T-helper 2 cell (primary cell): ENCODE measurements around the gene USP22.

Experiments
- DNase-seq, 5 experiments: peaks; one replicate each; pipeline versions ENCODE4 v3.0.0 to v3.0.0-alpha.2; 2012 to 2022

The USP22 gene

DNA sequence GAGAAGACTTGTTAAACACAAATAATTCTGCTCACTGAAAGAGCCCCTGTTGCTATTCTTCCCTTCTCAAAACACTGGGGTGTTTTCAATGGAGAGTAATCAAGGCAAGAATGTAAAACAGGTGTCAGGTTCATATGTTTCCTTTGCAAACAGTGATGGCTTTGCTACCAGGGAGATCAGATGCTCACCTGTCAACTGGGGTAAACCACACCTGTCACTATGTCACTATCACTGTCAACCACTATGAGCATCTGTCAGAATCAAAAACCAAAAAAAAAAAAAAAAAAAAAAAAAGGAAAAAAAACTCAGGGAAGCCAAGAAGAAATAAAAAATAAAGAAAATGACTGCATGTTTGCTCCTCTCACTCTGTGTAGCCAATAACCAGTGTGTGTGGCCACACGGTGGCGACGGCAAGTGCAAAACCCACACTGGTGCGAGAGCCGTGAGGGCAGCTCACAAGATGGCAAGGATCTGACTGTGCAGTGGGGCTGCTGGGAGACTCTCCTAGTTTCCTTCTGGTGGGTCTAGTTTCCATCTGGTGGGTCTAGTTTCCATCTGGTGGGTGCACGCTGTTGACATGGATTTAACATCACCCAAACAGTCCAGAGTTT is 22.7 kb downstream of the USP22 start:
- DNase-seq, result peak in 3 of 5 experiments; percentile 10 to 58 (median 37)

GRCh38 chr17:21018894-21019293 is 23.9 kb downstream of the USP22 start:
- no peak for DNase-seq

GRCh38 chr17:21017861-21018260 is 24.9 kb downstream of the USP22 start:
- DNase-seq, result no peak

DNA sequence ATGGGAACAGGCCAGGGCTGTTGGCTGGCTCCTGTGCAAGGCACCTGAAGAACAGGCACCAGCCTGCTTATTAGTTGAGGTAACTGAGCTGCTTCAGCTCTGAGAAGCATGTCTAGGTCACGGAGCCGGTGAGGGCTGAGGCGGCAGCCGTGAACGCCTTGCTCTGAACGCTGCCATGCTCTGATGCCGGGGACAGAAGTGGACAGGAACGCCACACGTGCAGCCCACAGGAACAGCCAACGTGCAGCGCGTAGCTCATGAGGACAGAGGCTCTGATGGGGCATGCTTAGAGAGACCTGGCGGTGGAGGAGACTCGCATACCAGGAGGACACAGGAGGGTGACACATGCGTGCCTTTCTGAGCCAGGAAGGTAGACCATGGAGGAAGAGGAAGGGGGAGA is 25.6 kb downstream of the USP22 start:
- DNase-seq, result no peak

GRCh38 chr17:21016826-21017225 is 26.0 kb downstream of the USP22 start:
- no peak for DNase-seq

GRCh38 chr17:21015564-21015963 is 27.2 kb downstream of the USP22 start:
- no peak for DNase-seq

DNA sequence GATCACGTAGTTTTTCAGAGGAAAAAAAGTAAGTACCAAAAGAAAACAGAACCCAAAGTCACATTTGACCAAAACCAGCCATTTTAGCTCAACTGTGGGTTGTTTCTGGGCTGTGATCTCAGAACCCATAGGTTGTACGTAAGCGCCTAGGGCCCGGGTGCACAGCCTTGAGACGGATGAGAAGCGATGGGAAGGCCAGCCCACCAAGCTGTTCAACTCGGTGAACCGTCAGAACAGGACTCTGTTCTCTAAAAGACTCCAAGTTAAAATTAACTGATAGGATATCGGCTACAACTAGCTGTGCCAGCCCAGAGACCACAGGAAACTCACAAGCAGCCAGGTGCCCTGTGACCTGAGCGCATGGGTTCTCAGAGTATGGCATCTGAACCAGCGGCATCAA is 28.3 kb downstream of the USP22 start:
- DNase-seq, result no peak

DNA sequence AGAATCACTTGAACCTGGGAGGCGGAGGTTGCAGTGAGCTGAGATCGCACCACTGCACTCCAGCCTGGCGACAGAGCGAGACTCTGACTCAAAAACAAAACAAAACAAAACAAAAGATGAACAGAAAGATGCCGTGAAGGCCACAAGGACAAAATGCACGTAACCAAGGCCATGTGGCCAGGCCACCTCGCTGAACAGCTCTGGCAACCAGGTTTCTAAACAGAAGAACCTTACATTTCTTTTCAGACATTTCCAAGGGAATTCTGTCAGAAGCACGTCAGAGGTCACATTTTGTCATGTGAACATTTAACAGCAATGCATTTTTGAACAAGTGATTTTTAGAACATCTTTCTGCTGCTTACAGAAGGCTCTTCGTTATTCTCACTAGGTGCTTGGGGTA is 28.8 kb downstream of the USP22 start:
- no peak for DNase-seq

GRCh38 chr17:21012736-21013135 is 30.1 kb downstream of the USP22 start:
- DNase-seq, result no peak

DNA sequence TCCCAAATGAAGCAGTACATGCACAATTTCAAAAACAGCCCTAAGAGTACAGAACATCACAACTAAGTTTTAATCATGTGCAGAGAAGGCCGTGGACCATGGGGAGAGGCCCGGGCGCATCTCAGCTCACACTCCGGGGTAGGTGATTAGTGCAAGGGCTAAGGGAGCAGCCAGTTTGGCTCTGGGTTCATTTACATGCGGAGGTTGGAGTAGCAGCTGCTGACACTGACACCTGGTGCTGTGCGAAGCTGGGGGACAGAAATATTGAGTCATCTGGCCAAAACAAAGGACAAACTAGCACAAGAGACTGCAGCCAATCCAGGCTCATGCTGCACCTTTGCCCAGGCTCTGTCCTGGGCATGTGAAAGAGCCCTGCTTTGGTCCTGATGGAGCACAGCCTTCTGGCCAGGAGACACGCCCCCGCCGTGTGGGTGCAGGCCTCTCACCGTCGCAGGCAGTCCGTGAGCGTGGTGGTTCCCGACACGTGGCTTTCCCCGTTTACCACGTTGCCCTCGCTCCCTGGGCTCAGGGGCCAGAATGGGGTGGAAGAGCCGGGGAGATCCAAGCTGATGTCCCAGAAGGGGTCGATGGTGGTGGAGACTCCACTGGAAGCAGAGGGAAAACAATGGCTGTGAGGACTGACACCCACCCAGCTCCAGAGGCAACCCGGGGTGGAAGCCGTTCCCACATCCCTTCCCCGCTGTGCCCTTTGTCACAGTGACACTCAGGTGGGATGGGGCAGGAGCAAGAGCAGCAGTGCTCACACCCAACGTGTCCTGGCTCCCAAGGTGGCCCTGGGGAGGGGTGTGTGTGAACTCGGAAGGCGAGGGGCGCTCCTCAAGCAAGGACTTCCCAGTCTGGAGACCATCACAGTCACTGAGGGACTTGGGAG is 31.9 kb downstream of the USP22 start:
- DNase-seq, result no peak

DNA sequence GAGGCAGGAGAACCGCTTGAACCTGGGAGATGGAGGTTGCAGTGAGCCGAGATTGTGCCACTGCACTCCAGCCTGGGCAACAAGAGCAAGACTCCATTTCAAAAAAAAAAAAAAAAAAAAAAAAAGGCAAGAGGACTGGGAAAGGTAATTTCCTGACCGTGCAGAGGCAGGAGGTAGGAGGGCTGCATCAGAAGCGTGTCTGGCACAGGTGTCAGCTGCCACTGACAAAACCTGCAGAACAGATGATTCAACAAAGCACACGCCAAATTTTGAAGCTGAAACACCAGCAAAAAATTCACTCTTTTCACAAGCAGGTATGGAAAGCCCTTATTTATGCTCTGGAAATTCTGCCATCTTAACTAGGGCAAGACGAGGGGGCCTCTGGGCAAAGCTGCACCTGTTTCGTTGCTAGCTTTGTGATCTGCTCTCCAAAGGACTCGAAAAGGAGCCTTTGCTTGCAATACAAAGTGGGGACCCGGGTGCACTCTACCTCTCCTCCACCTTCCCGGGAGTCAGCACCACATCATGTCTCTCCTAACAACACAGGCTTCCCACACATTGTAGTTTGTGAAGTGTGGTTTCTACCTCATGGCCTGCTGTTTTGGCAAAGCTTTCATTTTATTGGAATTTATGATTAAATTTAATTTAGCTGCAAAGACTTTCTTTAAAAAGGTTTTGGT is 33.7 kb downstream of the USP22 start:
- no peak for DNase-seq

- DNase-seq, result no peak
Observed at GRCh38 chr17:21008160-21008915, 34.5 kb downstream of the USP22 start.

- DNase-seq, result no peak
Observed at GRCh38 chr17:21007646-21008045, 35.2 kb downstream of the USP22 start.

- no peak for DNase-seq
Observed at GRCh38 chr17:21005803-21006202, 37.0 kb downstream of the USP22 start.

DNA sequence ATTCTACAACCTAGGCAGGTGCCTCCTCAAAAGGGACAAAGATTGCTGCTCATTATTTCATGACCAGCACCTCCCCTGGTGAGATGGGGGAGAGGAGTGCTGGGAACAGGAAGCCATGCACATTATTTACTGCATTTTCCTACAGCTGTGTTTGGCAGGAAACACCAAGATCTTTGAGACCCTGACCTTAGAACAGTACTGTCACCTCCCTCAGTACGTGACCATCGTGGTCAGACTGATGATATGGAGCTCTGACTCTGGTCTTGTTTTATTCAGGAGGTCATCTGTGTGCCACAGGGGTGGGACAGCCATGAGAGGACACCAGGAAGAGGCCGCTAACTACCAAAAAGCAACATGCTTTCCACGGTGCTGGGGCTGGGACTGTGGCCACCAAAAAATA is 37.4 kb downstream of the USP22 start:
- DNase-seq, result no peak

DNA sequence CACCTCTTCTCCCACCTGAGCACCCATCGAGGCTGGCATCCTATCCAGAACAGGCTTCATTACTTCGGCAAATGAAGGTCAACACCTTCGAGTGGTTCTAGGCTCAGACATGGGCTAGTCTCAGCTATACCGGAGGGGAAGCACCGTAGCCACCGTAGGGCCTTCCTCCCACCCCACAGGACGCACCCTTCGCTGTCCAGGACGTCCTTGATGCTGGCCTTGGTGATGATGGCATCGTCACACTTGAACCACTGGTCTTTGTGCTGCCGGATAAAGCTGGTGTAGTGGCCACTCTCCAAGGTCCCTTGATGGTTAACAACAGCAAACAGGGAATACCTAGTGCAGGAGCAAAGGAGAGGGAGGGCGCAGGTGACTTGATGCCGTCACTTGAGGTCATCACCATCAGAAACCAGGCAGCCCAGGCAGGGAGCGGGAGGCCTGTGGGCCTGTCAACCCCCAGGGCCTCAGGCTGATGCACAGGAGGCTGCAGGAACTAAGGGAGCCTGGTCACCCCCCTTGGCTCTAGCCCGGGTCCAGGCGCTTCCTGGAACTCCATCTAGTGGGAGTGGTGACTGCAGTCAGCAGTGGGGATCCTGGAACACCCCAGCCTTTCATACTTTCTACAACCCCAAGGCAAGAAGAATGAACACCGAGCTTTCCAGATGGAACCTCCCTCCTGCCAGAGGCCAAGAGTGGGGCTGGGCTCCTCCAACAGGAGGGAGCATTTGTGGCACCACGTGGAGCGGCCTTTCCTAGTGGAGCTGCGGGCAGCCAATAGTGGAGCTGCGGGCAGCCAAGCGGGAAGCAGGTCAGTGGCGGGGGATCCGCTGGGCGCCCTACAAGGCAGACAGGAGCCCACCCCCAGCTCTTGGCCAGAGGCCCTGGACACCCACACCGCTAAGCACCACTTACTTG is 38.5 kb downstream of the USP22 start:
- DNase-seq, result no peak

DNA sequence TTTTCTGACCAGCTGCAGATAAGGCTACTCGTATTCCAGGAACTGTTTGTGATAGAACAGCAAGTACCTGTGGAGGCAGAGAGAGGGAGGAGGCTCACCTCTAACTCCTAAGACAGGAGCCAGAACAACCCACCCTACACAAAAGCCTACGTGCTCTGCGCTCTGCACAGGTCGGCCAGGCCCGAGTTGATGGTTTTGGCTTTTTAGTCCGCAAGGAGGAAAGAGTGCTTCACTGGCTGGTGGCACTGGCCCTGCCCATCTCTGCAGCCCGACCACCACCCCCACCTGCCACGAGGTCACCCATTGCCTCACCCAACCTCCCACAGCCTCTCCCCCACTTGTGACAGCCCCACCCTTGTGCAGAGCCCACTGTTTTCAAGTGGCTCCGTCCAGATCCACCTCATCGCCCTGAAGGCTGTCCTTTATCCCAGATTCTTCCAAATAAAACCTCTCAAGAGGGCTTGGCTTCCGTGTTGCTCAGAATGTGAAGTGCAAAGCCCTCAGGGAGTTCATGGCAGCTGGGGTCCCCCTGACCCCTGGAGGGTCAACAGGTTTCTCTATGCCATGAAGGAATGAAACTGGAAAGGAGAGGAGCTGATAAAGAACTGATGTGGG is 39.7 kb downstream of the USP22 start:
- no peak for DNase-seq

DNA sequence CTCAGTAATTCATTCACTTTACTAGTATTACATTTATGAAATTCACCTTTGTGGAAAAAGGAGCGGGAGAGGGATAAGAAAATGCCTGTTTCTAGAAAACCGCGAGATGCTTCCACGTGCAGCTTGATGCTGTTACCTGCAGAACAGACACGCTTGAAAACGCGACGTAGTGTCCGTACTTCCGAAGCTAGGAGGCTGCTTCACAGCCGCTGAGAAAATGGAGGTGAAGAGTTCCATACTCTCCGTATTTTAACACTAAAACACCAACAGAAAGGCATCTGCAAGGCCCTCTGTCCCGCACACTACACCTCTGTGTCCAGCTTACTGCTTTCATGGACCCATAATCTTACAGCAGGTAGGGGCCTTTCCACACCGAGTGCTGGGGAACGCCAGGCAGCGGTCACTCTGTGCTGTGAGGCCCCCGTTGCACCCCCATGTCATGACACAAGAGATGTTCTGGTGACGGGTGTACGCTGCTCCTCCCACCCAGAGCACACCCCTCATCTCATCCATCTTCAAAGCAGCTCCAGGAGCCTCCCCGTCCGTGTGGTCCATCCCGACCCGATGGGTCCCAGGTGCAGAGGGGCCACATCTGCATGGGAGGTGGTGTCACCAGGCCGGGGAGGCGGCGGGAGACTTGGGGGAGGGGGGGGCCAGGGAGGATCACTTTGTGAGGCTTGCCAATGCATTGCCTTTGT is 40.4 kb downstream of the USP22 start:
- no peak for DNase-seq

GRCh38 chr17:21001813-21002221 is 41.0 kb downstream of the USP22 start:
- DNase-seq, result peak in 1 of 5 experiments; percentile 33

DNA sequence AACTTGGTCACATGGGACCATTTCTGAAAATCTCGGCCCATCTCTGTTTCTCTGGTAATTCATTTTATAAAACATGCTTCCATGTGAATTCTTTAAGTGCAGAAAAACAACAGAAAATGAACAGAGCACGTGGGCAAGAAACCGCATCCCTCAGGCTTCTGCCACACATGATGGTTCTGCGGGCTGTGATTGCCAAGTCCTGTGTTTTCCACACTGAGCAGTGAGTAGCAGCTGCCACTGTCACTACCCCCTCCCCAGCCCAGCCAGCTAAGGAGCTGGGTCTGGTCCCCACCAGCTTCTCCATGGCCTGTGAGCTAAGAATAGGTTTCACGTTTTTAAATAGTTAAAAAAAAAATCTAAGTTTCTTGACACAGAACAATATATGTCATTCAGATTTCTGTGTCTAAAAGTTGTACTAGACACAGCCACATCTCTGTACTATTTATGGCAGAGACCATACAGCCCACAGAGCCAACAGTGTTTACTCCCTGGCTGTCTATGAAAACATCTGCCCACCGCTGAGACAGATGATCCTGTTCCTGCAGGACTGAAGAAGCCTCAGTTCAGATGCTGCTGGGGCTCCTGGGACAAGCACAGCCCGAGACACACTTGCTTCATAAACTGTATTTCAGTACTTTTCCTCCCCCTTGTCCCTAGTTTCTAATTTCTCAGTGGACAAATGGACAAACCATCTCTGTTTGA is 41.5 kb downstream of the USP22 start:
- no peak for DNase-seq
